HCT116 (cell line): ENCODE measurements around the gene MAP3K5. TPM values are rescaled to one million over a fixed set of nuclear protein-coding genes. Genes with fewer than 3 reads are reported as not detected.

ENCODE experiments used
- ATAC-seq: fragments of 200-7000 bp; cut with Tn5 transposase; 2 replicates; pipeline ENCODE4 v1.9.1; 2020; ENCODE audit warnings: mild to moderate bottlenecking, moderate library complexity
- BruUV-seq: library from RNA; stranded (reverse); fragments of 400-500 nt; replicated peaks from 2 replicates; lab custom pipeline; 2021; lab: Mats Ljungman, UMichigan
- CTCF ChIA-PET: fragments of 300-600 bp; sonication (Branson Sonifier 250); formaldehyde crosslinking; loops from one replicate; lab custom pipeline; 2021; ENCODE audit warnings: antibody characterized with exemption; lab: Charles Lee
- POLR2A ChIA-PET: fragments of 300-600, 350-600 bp; sonication (Branson Sonifier 250); formaldehyde crosslinking; loops from one replicate; lab custom pipeline; 2021; ENCODE audit warnings: antibody characterized with exemption; lab: Charles Lee
- RAD21 ChIA-PET, 2 experiments: fragments of 300-600 bp; sonication (Branson Sonifier 250); formaldehyde crosslinking; loops; one replicate each; lab custom pipeline; 2023; ENCODE audit warnings: low total read pairs in 2 of 2; ENCODE audit not compliant: uncharacterized antibody in 2 of 2, unreplicated experiment in 2 of 2, low non-redundant PET in 1 of 2; lab: Charles Lee
- DNase-seq: peaks from one replicate; pipeline ENCODE4 v3.0.0-alpha.2; 2010; ENCODE audit warnings: low read depth, low spot score
- H2AFZ ChIP-seq: fragments of 200-600 bp; shearing (Covaris generic), sonication (generic); 2 replicates; pipeline ENCODE4 v1.6.1; 2017; ENCODE audit warnings: low read depth, mixed run types, mixed read lengths, antibody characterized with exemption, low read length; ENCODE audit not compliant: poor library complexity, severe bottlenecking
- H3K27ac ChIP-seq: 2 replicates; pipeline ENCODE4 v1.5.1; 2012; ENCODE audit warnings: low read depth, low read length
- H3K27me3 ChIP-seq: fragments of 200-600 bp; sonication (generic); 2 replicates; pipeline ENCODE4 v1.6.1; 2016; ENCODE audit warnings: mixed run types, low read length, mixed read lengths; ENCODE audit not compliant: insufficient read depth
- H3K36me3 ChIP-seq, 2 experiments: fragments of 200-500 bp in 1 of 2; fragments of 200-600 bp in 1 of 2; sonication (Bioruptor generic) in 1 of 2; sonication (generic) in 1 of 2; 2 replicates each; pipeline versions ENCODE4 v1.5.1 to v1.6.1; 2014 to 2016; ENCODE audit warnings: low read length in 2 of 2, inconsistent platforms in 1 of 2, mixed read lengths in 1 of 2, mixed run types in 1 of 2; ENCODE audit not compliant: insufficient read depth in 2 of 2, control insufficient read depth in 1 of 2
- H3K4me1 ChIP-seq, 2 experiments: fragments of 200-600 bp in 1 of 2; sonication (generic) in 1 of 2; 2 replicates each; pipeline versions ENCODE4 v1.5.1 to v1.6.1; 2012 to 2017; ENCODE audit warnings: low read length in 2 of 2, inconsistent platforms in 1 of 2, mild to moderate bottlenecking in 1 of 2, mixed read lengths in 1 of 2, mixed run types in 1 of 2, moderate library complexity in 1 of 2; ENCODE audit not compliant: insufficient read depth in 2 of 2, control insufficient read depth in 1 of 2
- H3K4me2 ChIP-seq: fragments of 200-600 bp; sonication (generic); 2 replicates; pipeline ENCODE4 v1.6.1; 2017; ENCODE audit warnings: mixed run types, low read length, mixed read lengths
- H3K4me3 ChIP-seq, 2 experiments: fragments of 200-600 bp in 1 of 2; sonication (generic) in 1 of 2; replicated peaks in 1 of 2; 2 replicates each; pipeline ENCODE4 v1.5.1; 2011 to 2016; ENCODE audit warnings: low read length in 2 of 2, control low read depth in 1 of 2, low read depth in 1 of 2, mild to moderate bottlenecking in 1 of 2, mixed read lengths in 1 of 2, mixed run types in 1 of 2
- H3K79me2 ChIP-seq: fragments of 200-600 bp; sonication (generic); 2 replicates; pipeline ENCODE4 v1.6.1; 2017; ENCODE audit warnings: mild to moderate bottlenecking, mixed run types, low read length, moderate library complexity, mixed read lengths; ENCODE audit not compliant: insufficient read depth
- H3K9ac ChIP-seq: fragments of 200-600 bp; sonication (generic); 2 replicates; pipeline ENCODE4 v1.6.1; 2016; ENCODE audit warnings: low read length, mixed read lengths
- H3K9me2 ChIP-seq: fragments of 200-600 bp; sonication (generic), shearing (Covaris generic); 2 replicates; pipeline ENCODE4 v1.6.1; 2017; ENCODE audit warnings: mixed run types, mild to moderate bottlenecking, moderate library complexity; ENCODE audit not compliant: insufficient read depth
- H3K9me3 ChIP-seq, 2 experiments: fragments of 200-500 bp in 1 of 2; fragments of 200-600 bp in 1 of 2; sonication (Bioruptor generic) in 1 of 2; sonication (generic) in 1 of 2; 2 replicates each; pipeline ENCODE4 v1.6.1; 2014 to 2017; ENCODE audit warnings: low read length in 2 of 2, mixed read lengths in 2 of 2, inconsistent platforms in 1 of 2, low read depth in 1 of 2, mild to moderate bottlenecking in 1 of 2, mixed run types in 1 of 2, moderate library complexity in 1 of 2; ENCODE audit not compliant: control insufficient read depth in 1 of 2, insufficient read depth in 1 of 2
- H4K20me1 ChIP-seq: fragments of 200-600 bp; sonication (generic), shearing (Covaris generic); 2 replicates; pipeline ENCODE4 v1.6.1; 2017; ENCODE audit warnings: mixed run types, mild to moderate bottlenecking, moderate library complexity; ENCODE audit not compliant: insufficient read depth
- CEBPB ChIP-seq: IDR thresholded peaks from 2 replicates; pipeline ENCODE4 v1.6.1; 2012; ENCODE audit warnings: low read depth
- CTCF ChIP-seq, 3 experiments: fragments of 200-600 bp in 1 of 3; sonication (generic) in 1 of 3; IDR thresholded peaks in 2 of 3; conservative IDR thresholded peaks in 1 of 3; 2 replicates each; pipeline ENCODE4 v1.5.1; 2012 to 2017; ENCODE audit warnings: low read depth in 2 of 3, low read length in 2 of 3, antibody characterized with exemption in 1 of 3, borderline replicate concordance in 1 of 3, control low read depth in 1 of 3, mild to moderate bottlenecking in 1 of 3, mixed read lengths in 1 of 3, mixed run types in 1 of 3, moderate library complexity in 1 of 3; ENCODE audit not compliant: insufficient read depth in 1 of 3
- EGR1 ChIP-seq: IDR thresholded peaks from 2 replicates; pipeline ENCODE4 v1.6.1; 2012; ENCODE audit warnings: low read depth
- EZH2phosphoT487 ChIP-seq: fragments of 200-600 bp; IDR thresholded peaks from 2 replicates; pipeline ENCODE4 v1.6.1; 2018; ENCODE audit warnings: antibody characterized with exemption, borderline replicate concordance
- JUND ChIP-seq: IDR thresholded peaks from 2 replicates; pipeline ENCODE4 v1.6.1; 2012
- MAX ChIP-seq: IDR thresholded peaks from 2 replicates; pipeline ENCODE4 v1.6.1; 2012
- POLR2AphosphoS5 ChIP-seq: IDR thresholded peaks from 2 replicates; pipeline ENCODE4 v1.6.1; 2011; ENCODE audit warnings: mild to moderate bottlenecking, low read depth, low read length, moderate library complexity
- REST ChIP-seq: IDR thresholded peaks from 2 replicates; pipeline ENCODE4 v1.6.1; 2012; ENCODE audit warnings: low read depth
- SP1 ChIP-seq: IDR thresholded peaks from 2 replicates; pipeline ENCODE4 v1.6.1; 2012; ENCODE audit warnings: low read depth
- TCF7L2 ChIP-seq: IDR thresholded peaks from 2 replicates; pipeline ENCODE4 v1.7.0; 2011; ENCODE audit warnings: borderline replicate concordance, inconsistent platforms; ENCODE audit not compliant: insufficient read depth, insufficient read length; ENCODE audit errors: extremely low read depth
- YY1 ChIP-seq: IDR thresholded peaks from 2 replicates; pipeline ENCODE4 v1.6.1; 2011; ENCODE audit warnings: low read length, low read depth, moderate library complexity, mild to moderate bottlenecking; ENCODE audit not compliant: insufficient replicate concordance; ENCODE audit errors: extremely low read depth
- ZBTB33 ChIP-seq: IDR thresholded peaks from 2 replicates; pipeline ENCODE4 v1.6.1; 2011; ENCODE audit warnings: mild to moderate bottlenecking, low read length, moderate library complexity; ENCODE audit not compliant: insufficient replicate concordance; ENCODE audit errors: extremely low read depth
- ZFX ChIP-seq: fragments of 450-650 bp; IDR thresholded peaks from 2 replicates; pipeline ENCODE4 v1.6.1; 2017
- ZNF274 ChIP-seq: fragments of 200-500 bp; sonication (Bioruptor generic); IDR thresholded peaks from 2 replicates; pipeline ENCODE4 v1.6.1; 2014; ENCODE audit warnings: mild to moderate bottlenecking, low read depth, low read length, inconsistent platforms
- intact Hi-C: fragments of 100-400 bp; cut with micrococcal nuclease; formaldehyde crosslinking; loops from 2 replicates; pipeline ENCODE4 v1.10.0; 2022
- total RNA-seq: library from RNA; stranded (reverse); gene quantifications from one replicate; pipeline ENCODE4 v1.2.1, GENCODE V29; 2021; ENCODE audit not compliant: unreplicated experiment

MAP3K5 gene
- total RNA-seq, 1 experiment from 2014 or later: 11.8 TPM

- ChIA-PET CTCF (no interaction called here), POLR2A (no interaction called here)
- ATAC-seq: no peak
Measured at GRCh38 chr6:136567688-136568087, 224.6 kb downstream of the MAP3K5 start.

More at GRCh38 chr6:136567688-136568087, 224.6 kb downstream of the MAP3K5 start:
- Histone ChIP-seq H3K27ac (no peak overlapping the region), H3K9me2 (no peaks in the 10 kb centered on the region), H3K4me3 (no peak overlapping the region), H3K9me3 (peaks cover 6 to 11% of the 10 kb centered on the region in 2 experiments; a peak in 2 of 4 replicates), H4K20me1 (no peaks in the 10 kb centered on the region), H3K36me3 (no peaks in the 10 kb centered on the region; a peak in 1 of 4 replicates), H3K79me2 (no peaks in the 10 kb centered on the region), H2AFZ (no peak overlapping the region), H3K4me1 (no peaks in the 10 kb centered on the region), H3K27me3 (no peaks in the 10 kb centered on the region), H3K9ac (no peak overlapping the region), H3K4me2 (no peak overlapping the region)
- DNase-seq: no peak
- RAD21 ChIA-PET: no interaction called here
- intact Hi-C loops: no loop called here
- no TSS peak for BruUV-seq
- TF ChIP-seq YY1 (no peak), TCF7L2 (no peak), CTCF (IDR thresholded peaks at IDR 0.05 in 2 of 3, conservative IDR thresholded peaks at IDR 0.05 in 1 of 3; ENCODE audit: borderline replicate concordance in 1 of 3, insufficient read depth in 1 of 3, low read depth in 2 of 3, low read length in 2 of 3) (no peak), ZBTB33 (no peak), MAX (no peak), EGR1 (no peak), POLR2AphosphoS5 (no peak), ZNF274 (no peak), ZFX (no peak), EZH2phosphoT487 (no peak), REST (no peak), SP1 (no peak), CEBPB (no peak), JUND (no peak)
